EL (cell line): Measurements from ENCODE around the gene SMYD1.
A peak's percentile ranks its signal among the peaks of the same experiment; 100 is the strongest.

Experiments
- DNase-seq: peaks from one replicate; pipeline ENCODE4 v3.0.0-alpha.2; 2016

SMYD1 gene

DNA sequence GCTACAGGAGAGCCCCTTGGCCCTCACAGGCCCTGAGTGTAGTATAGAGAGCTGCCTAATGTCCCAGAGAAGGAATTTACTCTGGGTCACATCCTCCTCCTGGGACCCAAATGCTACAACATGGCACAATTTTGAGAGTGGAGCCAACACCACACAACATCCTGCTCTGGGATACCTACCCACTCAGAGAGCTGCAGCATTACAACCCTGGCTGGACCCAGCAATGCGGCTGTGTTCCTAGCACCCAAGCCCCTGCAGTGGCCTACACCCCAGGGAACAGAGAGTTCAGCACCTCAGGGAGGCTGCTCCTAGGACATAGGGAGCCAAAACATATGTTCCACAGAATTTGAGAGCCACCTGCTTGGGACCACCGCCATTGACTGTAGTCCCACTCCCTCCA, 79.5 kb downstream of the SMYD1 start:
- no peak for DNase-seq

DNA sequence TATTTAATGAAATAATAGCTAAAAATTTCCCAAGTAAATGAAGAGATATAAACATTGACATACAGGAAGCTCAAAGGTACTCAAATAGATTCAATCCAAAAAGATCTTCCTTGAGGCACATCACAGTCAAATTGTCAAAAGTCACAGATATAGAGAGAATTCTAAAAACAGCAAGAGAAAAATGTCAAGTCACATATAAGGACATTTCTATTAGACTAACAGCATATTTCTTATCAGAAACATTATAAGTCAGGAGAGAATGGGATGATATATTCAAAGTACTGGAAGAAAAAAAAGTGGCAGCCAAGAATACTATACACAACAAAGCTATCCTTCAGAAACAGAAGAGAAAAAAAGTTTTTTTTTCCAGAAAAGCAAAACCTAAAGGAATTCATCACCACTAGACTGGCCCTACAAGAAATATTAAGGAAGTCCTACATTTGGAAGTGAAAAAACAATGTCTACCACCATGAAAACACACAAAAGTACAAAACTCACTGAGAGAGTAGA, 81.4 kb downstream of the SMYD1 start:
- DNase-seq = no peak

DNA sequence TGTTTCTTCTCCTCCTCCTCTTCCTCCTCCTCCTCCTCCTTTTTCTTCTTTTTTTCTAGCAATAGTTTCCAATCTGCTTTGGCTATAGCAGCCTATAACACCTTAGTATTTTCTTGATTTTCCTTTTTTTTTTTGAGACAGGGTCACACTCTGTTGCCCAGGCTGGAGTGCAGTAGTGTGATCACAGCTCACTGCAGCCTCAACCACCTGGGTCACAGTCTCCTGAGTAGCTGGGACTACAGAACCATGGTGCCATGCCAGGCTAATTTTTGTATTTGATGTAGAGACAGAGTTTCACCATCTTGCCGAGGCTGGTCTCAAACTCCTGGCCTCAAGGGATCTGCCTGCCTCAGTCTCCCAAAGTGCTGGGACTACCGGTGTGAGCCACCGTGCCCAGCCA, 91.9 kb downstream of the SMYD1 start:
- DNase-seq = no peak

DNA sequence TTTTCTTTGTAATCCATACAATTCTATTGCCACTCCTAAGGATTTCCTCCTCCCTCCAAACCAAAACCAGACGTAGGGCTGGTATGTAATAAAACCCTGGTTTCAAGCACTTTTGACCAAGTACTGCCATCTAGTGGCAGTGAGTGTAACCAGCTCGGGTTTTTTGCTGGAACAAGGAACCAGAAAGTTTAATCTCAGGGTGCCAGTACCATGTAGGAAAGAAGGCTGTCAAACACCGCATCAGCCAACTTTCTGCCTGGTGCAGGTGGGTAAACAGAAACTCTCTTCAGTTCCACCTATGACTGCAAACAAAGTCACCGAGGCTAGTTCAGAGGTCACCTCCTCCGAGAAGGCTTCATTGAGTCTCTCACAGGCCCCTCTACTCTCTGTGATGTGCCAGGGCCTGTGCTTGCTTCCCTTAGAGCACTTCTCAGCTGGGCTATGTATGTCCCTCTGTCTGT, 92.4 kb downstream of the SMYD1 start:
- DNase-seq = peak; percentile 58

DNA sequence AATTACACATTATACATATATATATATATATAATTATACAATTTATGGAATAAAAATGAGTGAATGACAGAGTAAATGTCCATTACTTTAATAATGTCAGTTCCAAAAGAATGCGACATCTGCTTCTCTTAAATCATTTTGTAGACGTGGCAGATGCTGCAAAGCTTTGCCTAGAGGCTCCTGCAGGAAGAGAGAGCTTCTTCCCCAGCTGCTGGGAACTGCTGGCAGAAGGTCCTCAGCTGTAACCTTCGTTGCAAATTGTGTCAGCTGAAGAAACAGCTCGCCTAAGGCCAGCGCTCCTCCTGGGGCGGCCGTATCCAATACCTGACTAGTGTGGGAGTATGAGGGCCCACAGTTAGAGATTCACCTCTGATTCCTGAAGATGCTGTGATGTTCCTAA, 92.9 kb downstream of the SMYD1 start:
- DNase-seq = no peak

DNA sequence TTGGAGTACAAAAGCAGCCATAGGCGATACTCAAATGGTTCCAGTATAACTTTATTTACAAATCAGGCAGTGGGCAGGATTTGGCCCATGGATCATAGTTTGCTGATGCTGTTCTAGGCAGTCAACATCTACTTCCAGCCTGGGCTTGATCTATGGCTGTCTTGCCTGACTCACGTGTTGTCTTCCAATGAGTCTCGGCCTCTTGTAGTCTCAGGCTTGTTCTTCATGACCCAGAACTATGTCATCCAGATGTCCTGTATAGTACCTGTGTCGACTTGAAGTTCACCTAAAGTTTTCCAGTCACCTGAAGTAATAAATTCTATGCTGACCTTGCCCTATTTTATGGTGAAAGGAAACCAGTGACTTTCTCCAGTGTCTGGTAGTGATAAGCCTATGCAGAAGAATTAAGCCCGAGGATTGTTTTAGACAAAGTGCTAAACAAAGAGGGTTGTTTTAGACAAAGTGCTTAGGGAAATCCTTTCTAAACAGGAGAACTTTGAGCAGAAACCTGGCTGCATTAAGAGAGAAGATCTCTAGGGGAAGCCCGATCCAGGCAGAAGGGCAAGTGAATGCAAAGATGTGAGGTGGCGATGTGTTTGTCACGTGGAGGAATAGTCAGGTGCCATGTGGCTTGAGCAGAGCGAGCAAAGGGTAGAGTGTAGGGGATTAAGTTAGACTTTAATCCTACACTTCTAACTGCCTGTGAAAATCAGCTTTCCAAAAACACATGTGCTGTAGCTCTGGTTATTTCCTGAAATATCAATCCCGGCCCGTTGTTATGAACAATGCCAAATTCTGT, 94.0 kb downstream of the SMYD1 start:
- no peak for DNase-seq
